Neural progenitor cell (in vitro differentiated cells): ENCODE results near the gene CXCL9.

Experiments
- EZH2 ChIP-seq: fragments of 200-600 bp; sonication (generic); IDR thresholded peaks from 2 replicates; pipeline ENCODE4 v1.6.1; 2017; ENCODE audit warnings: antibody characterized with exemption, mild to moderate bottlenecking, moderate library complexity
- EZH2phosphoT487 ChIP-seq: fragments of 200-600 bp; sonication (generic); IDR thresholded peaks from 2 replicates; pipeline ENCODE4 v1.6.1; 2017; ENCODE audit warnings: antibody characterized with exemption
- TF ChIP-seq, protein P1 (sequence below): fragments of 200-600 bp; sonication (generic); IDR thresholded peaks from 2 replicates; pipeline ENCODE4 v1.5.1; 2017; ENCODE audit warnings: antibody characterized with exemption, mild to moderate bottlenecking

DNA sequence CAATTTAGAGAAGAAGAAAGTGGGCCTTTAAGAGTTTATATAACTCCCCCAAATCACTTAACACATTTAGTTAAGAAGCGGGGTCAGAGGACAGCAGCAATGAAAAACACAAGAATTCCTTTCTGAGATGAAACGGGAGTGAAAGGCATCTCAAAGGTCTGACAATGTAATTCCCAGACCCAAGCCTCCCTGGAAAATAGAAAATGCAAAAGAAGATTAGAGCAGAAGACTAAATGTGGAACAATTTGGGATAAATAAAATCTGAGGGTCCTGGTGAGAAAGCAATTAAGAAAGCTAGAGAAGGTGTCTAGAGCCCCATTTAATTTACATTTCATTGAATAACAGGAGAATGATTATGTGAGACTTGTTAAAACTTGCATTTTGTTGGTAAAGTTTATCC is 48.1 kb upstream of the CXCL9 start:
- TF ChIP-seq, protein P1, sequence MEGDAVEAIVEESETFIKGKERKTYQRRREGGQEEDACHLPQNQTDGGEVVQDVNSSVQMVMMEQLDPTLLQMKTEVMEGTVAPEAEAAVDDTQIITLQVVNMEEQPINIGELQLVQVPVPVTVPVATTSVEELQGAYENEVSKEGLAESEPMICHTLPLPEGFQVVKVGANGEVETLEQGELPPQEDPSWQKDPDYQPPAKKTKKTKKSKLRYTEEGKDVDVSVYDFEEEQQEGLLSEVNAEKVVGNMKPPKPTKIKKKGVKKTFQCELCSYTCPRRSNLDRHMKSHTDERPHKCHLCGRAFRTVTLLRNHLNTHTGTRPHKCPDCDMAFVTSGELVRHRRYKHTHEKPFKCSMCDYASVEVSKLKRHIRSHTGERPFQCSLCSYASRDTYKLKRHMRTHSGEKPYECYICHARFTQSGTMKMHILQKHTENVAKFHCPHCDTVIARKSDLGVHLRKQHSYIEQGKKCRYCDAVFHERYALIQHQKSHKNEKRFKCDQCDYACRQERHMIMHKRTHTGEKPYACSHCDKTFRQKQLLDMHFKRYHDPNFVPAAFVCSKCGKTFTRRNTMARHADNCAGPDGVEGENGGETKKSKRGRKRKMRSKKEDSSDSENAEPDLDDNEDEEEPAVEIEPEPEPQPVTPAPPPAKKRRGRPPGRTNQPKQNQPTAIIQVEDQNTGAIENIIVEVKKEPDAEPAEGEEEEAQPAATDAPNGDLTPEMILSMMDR: no peak
- TF ChIP-seq EZH2: no peak
- TF ChIP-seq EZH2phosphoT487: no peak
